ENCODE data around the gene PABPN1.

- TF ChIP-seq CTCF (IDR thresholded peaks at IDR 0.05; ENCODE audit: low read depth, low read length, poor library complexity, severe bottlenecking) (no peak), EZH2phosphoT487 (IDR thresholded peaks at IDR 0.05; ENCODE audit: borderline replicate concordance, low read length) (no peak)
These were observed 43.1 kb downstream of the PABPN1 start for GRCh38 chr14:23364164-23365035.

Data from DOHH2 (cell line).